T-cell (primary cell): ENCODE measurements around the gene TBRG4. TPM values are rescaled to one million over a fixed set of nuclear protein-coding genes. Genes with fewer than 3 reads are reported as not detected.

ENCODE experiments used
- ATAC-seq, 4 experiments: fragments of 200-7000 bp in 3 of 4; fragments of 150-1000 bp in 1 of 4; cut with Tn5 transposase; replicated peaks in 1 of 4; 1 replicate in 3 of 4; 2 replicates in 1 of 4; pipeline ENCODE4 v1.10.0; 2021; ENCODE audit warnings: moderate library complexity in 3 of 4, mild to moderate bottlenecking in 2 of 4, moderate number of reproducible peaks in 1 of 4
- CTCF ChIA-PET, 2 donors: fragments of 300-600 bp; sonication (Branson Sonifier 250); formaldehyde crosslinking; loops; one replicate each; lab custom pipeline; 2022; ENCODE audit warnings: antibody characterized with exemption in 2 of 2; lab: Charles Lee
- POLR2A ChIA-PET, 2 donors: fragments of 300-600 bp; sonication (Branson Sonifier 250); formaldehyde crosslinking; loops; one replicate each; lab custom pipeline; 2022; ENCODE audit warnings: antibody characterized with exemption in 2 of 2; lab: Charles Lee
- DNase-seq, 35 experiments: peaks; one replicate each; pipeline versions ENCODE4 v3.0.0 to v3.0.0-alpha.2; 2013 to 2023
- H3K27ac ChIP-seq: one replicate; pipeline ENCODE4 v1.5.1; 2013; ENCODE audit warnings: low read length
- H3K27me3 ChIP-seq, 2 experiments: replicated peaks in 1 of 2; 1 replicate in 1 of 2; 2 replicates in 1 of 2; pipeline versions ENCODE4 v1.6.1 to v1.7.0; 2013; ENCODE audit warnings: low read length in 1 of 2, mixed read lengths in 1 of 2; ENCODE audit not compliant: control insufficient read depth in 2 of 2, insufficient read depth in 2 of 2; ENCODE audit errors: extremely low read depth in 1 of 2
- H3K36me3 ChIP-seq, 2 donors: 1 replicate in 1 of 2; 2 replicates in 1 of 2; pipeline versions ENCODE4 v1.6.1 to v1.7.0; 2013; ENCODE audit warnings: low read length in 1 of 2; ENCODE audit not compliant: control insufficient read depth in 2 of 2, insufficient read depth in 1 of 2; ENCODE audit errors: extremely low read depth in 1 of 2
- H3K4me1 ChIP-seq, 2 experiments: 1 replicate in 1 of 2; 2 replicates in 1 of 2; pipeline versions ENCODE4 v1.6.1 to v1.7.0; 2013; ENCODE audit warnings: low read length in 2 of 2, mixed read lengths in 1 of 2; ENCODE audit not compliant: insufficient read depth in 2 of 2, control insufficient read depth in 1 of 2; ENCODE audit errors: extremely low read depth in 1 of 2
- H3K4me3 ChIP-seq, 2 donors: 1 replicate in 1 of 2; 2 replicates in 1 of 2; pipeline versions ENCODE4 v1.5.1 to v1.7.0; 2013; ENCODE audit warnings: mild to moderate bottlenecking in 2 of 2, low read length in 1 of 2, moderate library complexity in 1 of 2; ENCODE audit not compliant: control insufficient read depth in 1 of 2; ENCODE audit errors: extremely low read depth in 1 of 2
- H3K9me3 ChIP-seq: 2 replicates; pipeline ENCODE4 v1.7.0; 2013
- H3K27ac Mint-ChIP-seq, 2 donors: one replicate each; pipeline ENCODE4 v1.8.0; 2020 to 2021; ENCODE audit warnings: mild to moderate bottlenecking in 2 of 2, mixed read lengths in 2 of 2
- H3K27me3 Mint-ChIP-seq, 2 donors: one replicate each; pipeline ENCODE4 v1.8.0; 2021 to 2022; ENCODE audit warnings: mixed read lengths in 2 of 2
- H3K36me3 Mint-ChIP-seq: one replicate; pipeline ENCODE4 v1.8.0; 2021; ENCODE audit warnings: mixed read lengths
- H3K4me1 Mint-ChIP-seq, 3 donors: one replicate each; pipeline ENCODE4 v1.8.0; 2020 to 2022; ENCODE audit warnings: mixed read lengths in 3 of 3, mild to moderate bottlenecking in 1 of 3
- H3K4me3 Mint-ChIP-seq, 3 donors: one replicate each; pipeline ENCODE4 v1.8.0; 2020 to 2022; ENCODE audit warnings: mild to moderate bottlenecking in 3 of 3, mixed read lengths in 3 of 3, moderate library complexity in 3 of 3
- H3K9me3 Mint-ChIP-seq, 3 donors: one replicate each; pipeline ENCODE4 v1.8.0; 2020 to 2022; ENCODE audit warnings: mixed read lengths in 3 of 3
- WGBS: methylation state at CpG from one replicate; pipeline ENCODE4 v1.1.5; 2013; ENCODE audit warnings: missing lambda C conversion rate; ENCODE audit not compliant: insufficient coverage; 5-methylcytosine and 5-hydroxymethylcytosine counted together
- total RNA-seq, 35 experiments: library from RNA in 6 of 35; stranded (reverse) in 6 of 35; fragments of 120-200 nt in 1 of 35; gene quantifications; one replicate each; pipeline versions ENCODE4 v1.2.1 to v1.2.4 and lab custom pipeline; 2013 to 2026

The TBRG4 gene
- total RNA-seq, 5 donors from 2014 or later (not counting 1 experiment from before 2014, with no cell fraction given), result 94.3 to 142 (median 122) TPM

- peaks cover 0 to 9% of the 10 kb centered on the region in 2 experiments for H3K4me1 ChIP-seq
- 71% methylated on average over 1 of the region's 10 CpGs for WGBS
- H3K27ac ChIP-seq, result no peak overlapping the region
- H3K36me3 Mint-ChIP-seq, result no peaks in the 10 kb centered on the region
- no peaks in the 10 kb centered on the region for H3K9me3 Mint-ChIP-seq
- no peak overlapping the region for H3K27ac Mint-ChIP-seq
- peaks cover 0 to 4% of the 10 kb centered on the region in 2 donors for H3K27me3 Mint-ChIP-seq
- ChIA-PET CTCF (interaction anchor here (1.1 to 5.8 kb wide), 3 partner anchors 165 to 283 kb away, joined by 3 to 72 read pairs (median 70); no protein-coding TSS in a partner anchor), POLR2A (interaction anchor here (0.6 kb wide), 3 partner anchors 61 to 543 kb away, joined by 5 to 7 read pairs (median 6); no protein-coding TSS in a partner anchor)
- no peaks in the 10 kb centered on the region for H3K9me3 ChIP-seq
- peaks cover 0 to 3% of the 10 kb centered on the region in 2 experiments for H3K27me3 ChIP-seq
- H3K4me3 ChIP-seq, result no peak overlapping the region
- DNase-seq (no peak), ATAC-seq (no peak)
- H3K36me3 ChIP-seq, result no peaks in the 10 kb centered on the region
- H3K4me1 Mint-ChIP-seq, result peaks cover 5 to 9% (median 7%) of the 10 kb centered on the region in 3 donors
- H3K4me3 Mint-ChIP-seq, result no peak overlapping the region
Measured at GRCh38 chr7:45138433-45139267, 27.2 kb upstream of the TBRG4 start.

- Histone ChIP-seq H3K36me3 (no peaks in the 10 kb centered on the region), H3K27me3 (peaks cover 0 to 4% of the 10 kb centered on the region in 2 experiments), H3K9me3 (no peaks in the 10 kb centered on the region), H3K4me3 (no peak overlapping the region), H3K27ac (no peak overlapping the region), H3K4me1 (peaks cover 0 to 9% of the 10 kb centered on the region in 2 experiments)
- peaks cover 0 to 4% of the 10 kb centered on the region in 2 donors for H3K27me3 Mint-ChIP-seq
- H3K9me3 Mint-ChIP-seq, result no peaks in the 10 kb centered on the region
- 24% methylated on average over 3 of the region's 9 CpGs for WGBS
- DNase-seq (peak; percentile 30 to 92 (median 59)), ATAC-seq (peak; percentile 80 to 90 (median 84))
- CTCF ChIA-PET, result interaction anchor here (0.6 to 5.8 kb wide), 22 partner anchors 19 to 548 kb away, joined by 3 to 72 read pairs (median 4); partner anchors contain the start of genes OGDH (in 1 of the 2) and TBRG4 (in 1 of the 2)
- H3K27ac Mint-ChIP-seq, result peak overlapping the region in 1 of 2 donors; percentile 16
- peaks cover 5 to 9% (median 7%) of the 10 kb centered on the region in 3 donors for H3K4me1 Mint-ChIP-seq
- H3K4me3 Mint-ChIP-seq, result no peak overlapping the region
- no peaks in the 10 kb centered on the region for H3K36me3 Mint-ChIP-seq
- POLR2A ChIA-PET, result interaction anchor here in 1 of 2 donors (0.6 to 0.7 kb wide), 2 partner anchors 14 to 163 kb away, joined by 3 to 6 read pairs; no protein-coding TSS in a partner anchor
Measured at GRCh38 chr7:45136106-45137060, 24.9 kb upstream of the TBRG4 start.

- Histone ChIP-seq H3K4me3 (no peak overlapping the region), H3K36me3 (no peaks in the 10 kb centered on the region), H3K4me1 (peaks cover 0 to 9% of the 10 kb centered on the region in 2 experiments), H3K9me3 (no peaks in the 10 kb centered on the region), H3K27ac (no peak overlapping the region), H3K27me3 (peaks cover 0 to 6% of the 10 kb centered on the region in 2 experiments)
- DNase-seq, result no peak
- Mint-ChIP-seq H3K4me1 (peaks cover 5 to 9% (median 7%) of the 10 kb centered on the region in 3 donors), H3K27ac (no peak overlapping the region), H3K4me3 (no peak overlapping the region), H3K9me3 (no peaks in the 10 kb centered on the region), H3K27me3 (no peaks in the 10 kb centered on the region), H3K36me3 (no peaks in the 10 kb centered on the region)
- POLR2A ChIA-PET, result interaction anchor here in 1 of 2 donors (1.0 kb wide), 1 partner anchor 159 kb away, joined by 4 read pairs; no protein-coding TSS in a partner anchor
- WGBS, result 96% methylated on average over 7 of the region's 7 CpGs
- CTCF ChIA-PET, result interaction anchor here (1.1 to 5.8 kb wide), 4 partner anchors 8 to 160 kb away, joined by 3 to 72 read pairs (median 38); no protein-coding TSS in a partner anchor
- ATAC-seq, result no peak
Measured at GRCh38 chr7:45133877-45134276, 22.4 kb upstream of the TBRG4 start.

- peaks cover 0 to 6% of the 10 kb centered on the region in 2 experiments for H3K27me3 ChIP-seq
- H3K4me1 Mint-ChIP-seq, result peaks cover 5 to 9% (median 7%) of the 10 kb centered on the region in 3 donors
- no peak overlapping the region for H3K27ac Mint-ChIP-seq
Measured at GRCh38 chr7:45133352-45133751, 21.9 kb upstream of the TBRG4 start.

GRCh38 chr7:45132708-45133320 is 21.3 kb upstream of the TBRG4 start:
- DNase-seq (no peak), ATAC-seq (no peak)
- CTCF ChIA-PET, result interaction anchor here (1.5 to 5.8 kb wide), 2 partner anchors 159 kb away, joined by 7 to 70 read pairs; no protein-coding TSS in a partner anchor
- Mint-ChIP-seq H3K9me3 (no peaks in the 10 kb centered on the region), H3K27me3 (no peaks in the 10 kb centered on the region), H3K36me3 (no peaks in the 10 kb centered on the region), H3K27ac (no peak overlapping the region), H3K4me1 (peaks cover 5 to 9% (median 7%) of the 10 kb centered on the region in 3 donors), H3K4me3 (no peak overlapping the region)
- POLR2A ChIA-PET, result interaction anchor here in 1 of 2 donors (1.0 kb wide), 1 partner anchor 158 kb away, joined by 4 read pairs; no protein-coding TSS in a partner anchor
- no peak overlapping the region for H3K4me3 ChIP-seq
- no peaks in the 10 kb centered on the region for H3K36me3 ChIP-seq
- H3K27me3 ChIP-seq, result peaks cover 0 to 6% of the 10 kb centered on the region in 2 experiments
- H3K27ac ChIP-seq, result no peak overlapping the region
- H3K9me3 ChIP-seq, result no peaks in the 10 kb centered on the region
- 93% methylated on average over 2 of the region's 8 CpGs for WGBS
- peaks cover 0 to 9% of the 10 kb centered on the region in 2 experiments for H3K4me1 ChIP-seq

More at GRCh38 chr7:45133352-45133751, 21.9 kb upstream of the TBRG4 start:
- Histone ChIP-seq H3K4me1 (peaks cover 0 to 9% of the 10 kb centered on the region in 2 experiments), H3K36me3 (no peaks in the 10 kb centered on the region), H3K4me3 (no peak overlapping the region), H3K27ac (no peak overlapping the region), H3K9me3 (no peaks in the 10 kb centered on the region)
- Mint-ChIP-seq H3K27me3 (no peaks in the 10 kb centered on the region), H3K4me3 (no peak overlapping the region), H3K9me3 (no peaks in the 10 kb centered on the region), H3K36me3 (no peaks in the 10 kb centered on the region)
- WGBS, result 95% methylated on average over 4 of the region's 4 CpGs
- ATAC-seq (no peak), DNase-seq (no peak)
- POLR2A ChIA-PET, result interaction anchor here in 1 of 2 donors (1.0 kb wide), 1 partner anchor 159 kb away, joined by 4 read pairs; no protein-coding TSS in a partner anchor
- CTCF ChIA-PET, result interaction anchor here (0.5 to 5.8 kb wide), 4 partner anchors 8 to 160 kb away, joined by 3 to 70 read pairs (median 5); no protein-coding TSS in a partner anchor
